HG03571 (cell line): Measurements from ENCODE around the gene ARHGAP23.

Source experiments
- ATAC-seq: cut with Tn5 transposase; IDR thresholded peaks from one replicate; pipeline ENCODE4 v1.9.1; 2021; ENCODE audit not compliant: unreplicated experiment

Gene ARHGAP23, protein sequence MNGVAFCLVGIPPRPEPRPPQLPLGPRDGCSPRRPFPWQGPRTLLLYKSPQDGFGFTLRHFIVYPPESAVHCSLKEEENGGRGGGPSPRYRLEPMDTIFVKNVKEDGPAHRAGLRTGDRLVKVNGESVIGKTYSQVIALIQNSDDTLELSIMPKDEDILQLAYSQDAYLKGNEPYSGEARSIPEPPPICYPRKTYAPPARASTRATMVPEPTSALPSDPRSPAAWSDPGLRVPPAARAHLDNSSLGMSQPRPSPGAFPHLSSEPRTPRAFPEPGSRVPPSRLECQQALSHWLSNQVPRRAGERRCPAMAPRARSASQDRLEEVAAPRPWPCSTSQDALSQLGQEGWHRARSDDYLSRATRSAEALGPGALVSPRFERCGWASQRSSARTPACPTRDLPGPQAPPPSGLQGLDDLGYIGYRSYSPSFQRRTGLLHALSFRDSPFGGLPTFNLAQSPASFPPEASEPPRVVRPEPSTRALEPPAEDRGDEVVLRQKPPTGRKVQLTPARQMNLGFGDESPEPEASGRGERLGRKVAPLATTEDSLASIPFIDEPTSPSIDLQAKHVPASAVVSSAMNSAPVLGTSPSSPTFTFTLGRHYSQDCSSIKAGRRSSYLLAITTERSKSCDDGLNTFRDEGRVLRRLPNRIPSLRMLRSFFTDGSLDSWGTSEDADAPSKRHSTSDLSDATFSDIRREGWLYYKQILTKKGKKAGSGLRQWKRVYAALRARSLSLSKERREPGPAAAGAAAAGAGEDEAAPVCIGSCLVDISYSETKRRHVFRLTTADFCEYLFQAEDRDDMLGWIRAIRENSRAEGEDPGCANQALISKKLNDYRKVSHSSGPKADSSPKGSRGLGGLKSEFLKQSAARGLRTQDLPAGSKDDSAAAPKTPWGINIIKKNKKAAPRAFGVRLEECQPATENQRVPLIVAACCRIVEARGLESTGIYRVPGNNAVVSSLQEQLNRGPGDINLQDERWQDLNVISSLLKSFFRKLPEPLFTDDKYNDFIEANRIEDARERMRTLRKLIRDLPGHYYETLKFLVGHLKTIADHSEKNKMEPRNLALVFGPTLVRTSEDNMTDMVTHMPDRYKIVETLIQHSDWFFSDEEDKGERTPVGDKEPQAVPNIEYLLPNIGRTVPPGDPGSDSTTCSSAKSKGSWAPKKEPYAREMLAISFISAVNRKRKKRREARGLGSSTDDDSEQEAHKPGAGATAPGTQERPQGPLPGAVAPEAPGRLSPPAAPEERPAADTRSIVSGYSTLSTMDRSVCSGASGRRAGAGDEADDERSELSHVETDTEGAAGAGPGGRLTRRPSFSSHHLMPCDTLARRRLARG (N-terminal part only)

DNA sequence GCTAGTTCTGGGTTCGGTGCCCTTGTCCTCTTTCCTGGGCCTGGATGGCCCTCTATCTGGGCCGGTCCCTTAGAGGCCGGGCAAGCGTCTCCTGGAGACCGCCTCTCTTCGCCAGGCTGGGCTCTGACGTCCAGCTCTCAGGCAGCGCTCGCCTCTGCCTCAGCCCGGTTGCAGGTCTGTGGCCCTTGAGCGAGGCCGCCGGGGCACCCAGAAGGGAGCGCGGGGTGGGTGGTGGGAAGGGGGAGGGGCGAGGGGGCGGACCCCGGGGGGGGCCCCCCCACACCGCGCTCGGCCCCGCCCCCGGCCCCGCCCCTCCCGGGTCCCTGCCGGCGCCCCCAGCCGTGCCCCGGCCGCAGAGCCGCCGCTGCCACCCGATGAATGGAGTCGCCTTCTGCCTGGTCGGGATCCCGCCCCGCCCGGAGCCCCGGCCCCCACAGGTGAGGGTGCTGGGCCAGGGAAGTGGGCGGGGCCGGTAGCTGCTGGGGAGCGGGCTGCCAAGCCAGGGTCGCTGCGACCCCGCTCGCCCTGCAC is at the start of gene ARHGAP23:
ARHGAP23 (plus strand) TSS at position 353 of the 531 bp plus-strand sequence; CDS start at position 375, 22 bp downstream.
- ATAC-seq: no peak

- no peak for ATAC-seq
Observed at GRCh38 chr17:38379448-38379847, 48.8 kb upstream of the ARHGAP23 start.

DNA sequence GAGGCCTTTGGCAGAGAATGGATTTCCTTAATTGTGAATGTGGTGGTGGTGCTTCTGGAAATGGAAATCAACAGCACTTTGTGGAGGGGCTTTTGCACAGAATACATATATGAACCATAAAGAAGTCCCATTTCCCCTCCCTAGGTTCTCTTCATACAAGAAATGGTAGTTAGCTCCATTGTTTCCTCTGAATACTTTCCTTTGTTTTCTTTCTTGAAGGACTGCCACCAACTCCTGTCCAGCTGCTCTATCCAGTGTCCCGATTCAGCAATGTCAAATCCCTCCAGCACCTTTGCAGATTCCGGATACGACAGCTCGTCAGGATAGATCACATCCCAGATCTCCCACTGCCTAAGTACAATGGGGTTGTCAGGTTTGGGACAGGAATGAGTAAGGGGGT is 33.2 kb upstream of the ARHGAP23 start:
- no peak for ATAC-seq

GRCh38 chr17:38397227-38397626 is 31.0 kb upstream of the ARHGAP23 start:
- ATAC-seq: no peak

GRCh38 chr17:38400286-38400685 is 28.0 kb upstream of the ARHGAP23 start:
- no peak for ATAC-seq

GRCh38 chr17:38401459-38401858 is 26.8 kb upstream of the ARHGAP23 start:
- no peak for ATAC-seq

GRCh38 chr17:38402897-38403296 is 25.4 kb upstream of the ARHGAP23 start:
- ATAC-seq: no peak

GRCh38 chr17:38403491-38403890 is 24.8 kb upstream of the ARHGAP23 start:
- ATAC-seq: no peak

DNA sequence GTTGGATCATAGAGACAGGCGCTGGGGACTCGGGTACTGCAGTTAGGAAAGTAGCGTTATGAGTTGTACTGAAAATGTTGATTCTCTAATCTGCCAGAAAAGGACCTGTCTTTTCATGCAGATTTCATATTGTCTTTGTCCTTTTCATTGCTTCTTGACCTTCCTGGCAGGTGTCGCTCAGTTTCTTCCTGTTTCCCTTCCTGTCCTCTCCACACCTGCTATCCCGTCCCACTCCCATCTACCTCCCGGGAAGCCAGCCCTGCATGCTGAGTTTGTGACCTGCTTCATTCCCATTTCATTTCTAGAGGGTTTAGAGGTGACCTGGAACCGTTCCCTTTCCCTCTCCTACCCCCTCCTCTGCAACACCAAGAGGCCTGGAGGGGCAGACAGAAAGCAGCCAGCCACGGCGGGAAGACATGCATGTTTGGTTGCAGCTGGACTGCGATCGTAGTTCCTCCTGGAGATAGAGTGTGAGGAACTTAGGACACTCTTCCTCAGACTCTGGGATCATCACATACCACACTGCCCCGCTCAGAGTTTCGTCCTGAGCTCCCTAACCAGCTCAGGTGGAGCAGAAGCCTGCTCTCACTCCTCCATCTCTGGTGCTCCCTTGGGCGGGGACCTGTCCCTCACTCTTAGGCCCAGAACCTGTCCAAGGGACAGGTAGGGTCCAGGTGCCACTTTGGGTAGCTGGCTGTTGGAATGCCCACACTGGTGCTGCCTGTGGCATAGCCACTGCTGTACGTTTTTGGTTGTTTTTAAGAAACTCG is 23.9 kb upstream of the ARHGAP23 start:
- ATAC-seq: no peak

GRCh38 chr17:38405654-38406053 is 22.6 kb upstream of the ARHGAP23 start:
- no peak for ATAC-seq

GRCh38 chr17:38410201-38410600 is 18.1 kb upstream of the ARHGAP23 start:
- ATAC-seq: no peak

- no peak for ATAC-seq
Observed at GRCh38 chr17:38415250-38416194, 12.7 kb upstream of the ARHGAP23 start.

- ATAC-seq: no peak
Observed at GRCh38 chr17:38416840-38417209, 11.4 kb upstream of the ARHGAP23 start.

- ATAC-seq: no peak
Observed at GRCh38 chr17:38417210-38417951, 10.9 kb upstream of the ARHGAP23 start.

DNA sequence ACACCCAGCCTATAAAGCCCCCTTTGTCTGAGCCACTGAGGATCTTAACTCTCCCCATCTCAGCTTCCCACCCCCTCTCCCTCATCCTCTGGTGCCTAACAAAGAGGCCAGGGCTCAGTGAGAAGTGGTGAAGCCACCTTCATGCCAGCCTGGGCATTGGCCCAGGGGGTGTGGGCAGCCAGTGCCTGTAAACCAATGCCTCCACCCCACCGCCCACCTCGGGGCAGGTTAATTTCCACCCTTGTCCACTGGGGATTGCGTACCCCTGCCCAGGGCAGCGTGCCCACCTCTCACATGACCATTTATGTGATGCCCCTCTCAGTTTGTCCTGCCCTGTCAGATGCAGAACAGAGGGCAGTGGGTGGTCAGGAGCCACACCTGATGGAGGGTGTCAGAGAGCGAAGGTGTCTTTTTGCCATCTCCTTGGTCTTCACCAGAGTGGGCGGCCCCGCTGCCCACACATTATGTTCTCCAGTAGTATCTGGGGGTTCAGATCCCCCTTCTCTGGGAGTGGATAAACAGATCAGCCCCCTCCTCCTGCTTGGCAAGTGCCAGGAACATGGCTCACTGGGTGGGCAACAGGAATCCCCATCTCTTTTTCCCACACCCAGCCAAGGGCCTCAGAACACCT is 10.1 kb upstream of the ARHGAP23 start:
- no peak for ATAC-seq

DNA sequence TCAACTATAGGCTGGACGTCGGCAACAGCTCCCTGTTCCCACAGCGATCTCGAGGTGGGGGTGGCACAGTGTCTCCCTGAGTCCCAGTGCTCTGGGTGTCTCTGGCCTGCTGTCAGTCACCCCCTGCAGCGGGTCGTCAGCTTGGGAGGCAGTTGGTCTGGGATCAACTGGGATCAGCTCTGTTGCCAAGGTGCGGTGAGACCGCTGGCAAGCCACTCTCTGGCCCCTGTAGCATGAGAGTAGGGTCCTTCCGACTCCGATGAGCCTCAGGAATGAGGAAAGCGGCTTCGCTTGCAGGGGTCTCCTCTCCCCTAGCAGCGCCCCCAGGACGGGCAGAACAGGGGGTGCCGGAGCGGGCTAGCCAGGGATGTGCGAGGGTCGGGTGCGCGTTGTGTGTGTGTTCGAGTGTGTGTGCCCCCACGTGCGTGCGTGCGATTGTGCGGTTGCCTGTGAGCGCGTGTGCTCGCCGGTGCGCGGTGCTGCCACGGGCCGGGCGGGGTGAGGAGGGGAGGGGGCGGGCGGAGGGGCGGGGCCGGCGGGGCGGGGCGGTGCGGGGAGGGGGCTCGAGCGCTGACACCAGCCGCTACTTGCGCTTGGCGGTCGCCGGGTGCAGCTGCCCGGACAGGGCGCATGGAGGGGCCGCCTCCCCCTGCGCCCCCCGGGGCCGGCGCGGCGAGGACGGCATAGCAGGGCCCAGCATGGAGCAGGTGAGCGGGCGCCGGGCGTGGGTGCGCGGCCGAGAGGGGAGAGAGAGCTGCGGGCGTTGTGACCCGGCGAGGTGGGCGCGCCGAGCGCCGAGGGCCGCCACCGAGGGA is 9.4 kb upstream of the ARHGAP23 start:
- ATAC-seq: no peak

- no peak for ATAC-seq
Observed at GRCh38 chr17:38419508-38419981, 8.7 kb upstream of the ARHGAP23 start.
